Mucosa of stomach (tissue), 1 donor: ENCODE results near the gene OSBPL5.

Experiments used
- H3K27me3 ChIP-seq: one replicate; pipeline ENCODE4 v1.7.0; 2013; ENCODE audit warnings: mild to moderate bottlenecking, low read length; ENCODE audit not compliant: control insufficient read depth, insufficient read depth
- H3K36me3 ChIP-seq: one replicate; pipeline ENCODE4 v1.7.0; 2013; ENCODE audit warnings: low read length; ENCODE audit not compliant: control insufficient read depth, insufficient read depth
- H3K4me1 ChIP-seq: one replicate; pipeline ENCODE4 v1.7.0; 2013; ENCODE audit warnings: mild to moderate bottlenecking, low read length; ENCODE audit not compliant: control insufficient read depth, insufficient read depth
- H3K4me3 ChIP-seq: one replicate; pipeline ENCODE4 v1.7.0; 2013; ENCODE audit warnings: low read length
- H3K9ac ChIP-seq: one replicate; pipeline ENCODE4 v1.7.0; 2013; ENCODE audit warnings: mild to moderate bottlenecking, low read length, moderate library complexity
- H3K9me3 ChIP-seq: one replicate; pipeline ENCODE4 v1.7.0; 2013; ENCODE audit warnings: mild to moderate bottlenecking, low read length, moderate library complexity; ENCODE audit not compliant: control insufficient read depth
- donor health status: Pancreatic carcinoma.

OSBPL5 gene

GRCh38 chr11:3188496-3189195 is 23.5 kb upstream of the OSBPL5 start:
- H3K9ac ChIP-seq = no peak overlapping the region
- H3K4me3 ChIP-seq = no peak overlapping the region
- H3K36me3 ChIP-seq = no peaks in the 10 kb centered on the region
- no peaks in the 10 kb centered on the region for H3K9me3 ChIP-seq
- H3K4me1 ChIP-seq = no peaks in the 10 kb centered on the region
- H3K27me3 ChIP-seq = peaks cover 2% of the 10 kb centered on the region

DNA sequence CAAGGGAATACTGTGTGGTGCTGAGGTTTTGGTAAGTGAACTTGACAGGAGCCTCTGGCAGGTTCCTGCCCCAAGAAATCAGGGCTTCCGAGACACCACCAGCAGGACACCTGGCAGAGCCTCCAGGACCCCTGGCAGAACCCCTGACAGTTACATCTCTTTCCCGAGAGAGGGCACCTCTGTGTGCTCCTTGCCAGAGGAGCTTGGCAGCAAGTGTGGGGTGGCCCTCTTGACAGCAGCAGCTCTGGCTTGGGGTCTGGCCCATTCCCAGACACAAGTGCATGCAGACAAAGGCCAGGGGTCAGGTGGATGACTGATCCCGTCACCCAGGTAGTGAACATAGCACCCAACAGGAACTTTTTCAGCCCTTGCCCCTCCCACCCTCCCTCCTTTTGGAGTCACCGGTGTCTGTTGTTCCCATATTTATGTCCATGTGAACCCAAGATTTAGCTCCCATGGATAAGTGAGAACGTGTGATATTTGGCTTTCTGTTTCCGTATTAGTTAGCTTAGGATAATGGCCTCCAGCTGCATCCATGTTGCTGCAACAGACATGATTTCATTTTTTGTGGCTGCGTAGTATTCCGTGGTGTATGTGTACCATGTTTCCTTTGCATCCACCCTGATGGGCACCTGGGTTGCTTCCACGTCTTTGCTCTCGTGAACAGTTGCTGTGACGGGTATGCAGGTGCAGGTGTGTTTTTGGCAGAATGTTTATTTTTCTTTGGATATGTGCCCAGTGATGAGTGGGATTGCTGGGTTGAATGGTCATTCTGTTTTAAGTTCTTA is 21.2 kb upstream of the OSBPL5 start:
- Histone ChIP-seq H3K9me3 (no peaks in the 10 kb centered on the region), H3K9ac (no peak overlapping the region), H3K36me3 (no peaks in the 10 kb centered on the region), H3K4me3 (no peak overlapping the region), H3K4me1 (no peaks in the 10 kb centered on the region), H3K27me3 (no peaks in the 10 kb centered on the region)

DNA sequence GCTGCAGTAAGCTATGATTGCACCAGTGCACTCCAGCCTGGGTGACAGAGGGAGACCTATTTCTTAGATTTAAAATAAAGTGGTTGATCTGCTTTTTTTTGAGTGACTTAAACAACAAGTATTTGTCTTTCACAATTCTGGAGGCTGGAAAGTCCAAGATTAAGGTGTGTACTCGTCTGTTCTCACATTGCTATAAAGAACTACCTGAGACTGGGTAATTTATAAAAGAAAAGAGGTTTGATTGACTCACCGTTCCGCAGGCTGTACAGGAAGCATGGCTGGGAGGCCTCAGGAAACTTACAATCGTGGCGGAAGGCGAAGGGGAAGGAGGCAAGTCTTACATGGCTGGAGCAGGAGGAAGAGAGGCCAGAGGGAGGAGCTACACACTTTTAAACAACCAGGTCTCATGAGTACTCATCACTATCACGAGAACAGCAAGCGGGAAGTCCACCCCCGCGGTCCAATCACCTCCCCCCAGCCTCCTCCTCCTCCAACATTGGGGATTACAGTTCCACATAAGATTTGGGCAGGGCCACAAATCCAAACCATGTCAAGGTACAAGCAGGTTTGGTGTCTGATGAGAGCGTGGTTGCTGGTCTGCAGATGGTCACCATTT is 19.7 kb upstream of the OSBPL5 start:
- no peak overlapping the region for H3K9ac ChIP-seq
- no peaks in the 10 kb centered on the region for H3K27me3 ChIP-seq
- no peak overlapping the region for H3K4me3 ChIP-seq
- H3K9me3 ChIP-seq = no peaks in the 10 kb centered on the region
- H3K4me1 ChIP-seq = no peaks in the 10 kb centered on the region
- H3K36me3 ChIP-seq = no peaks in the 10 kb centered on the region

GRCh38 chr11:3183523-3183922 is 18.4 kb upstream of the OSBPL5 start:
- H3K4me1 ChIP-seq = no peaks in the 10 kb centered on the region
- H3K9ac ChIP-seq = no peak overlapping the region
- no peak overlapping the region for H3K4me3 ChIP-seq
- H3K9me3 ChIP-seq = no peaks in the 10 kb centered on the region
- H3K36me3 ChIP-seq = no peaks in the 10 kb centered on the region
- no peaks in the 10 kb centered on the region for H3K27me3 ChIP-seq

GRCh38 chr11:3182462-3182852 is 17.3 kb upstream of the OSBPL5 start:
- Histone ChIP-seq H3K36me3 (no peaks in the 10 kb centered on the region), H3K9ac (no peak overlapping the region), H3K9me3 (no peaks in the 10 kb centered on the region), H3K4me3 (no peak overlapping the region), H3K4me1 (no peaks in the 10 kb centered on the region), H3K27me3 (no peaks in the 10 kb centered on the region)

- Histone ChIP-seq H3K9me3 (no peaks in the 10 kb centered on the region), H3K9ac (no peak overlapping the region), H3K4me1 (no peaks in the 10 kb centered on the region), H3K4me3 (no peak overlapping the region), H3K27me3 (no peaks in the 10 kb centered on the region), H3K36me3 (no peaks in the 10 kb centered on the region)
Measured at GRCh38 chr11:3181725-3182461, 16.8 kb upstream of the OSBPL5 start.

GRCh38 chr11:3180869-3181268 is 15.8 kb upstream of the OSBPL5 start:
- no peak overlapping the region for H3K9ac ChIP-seq
- H3K4me3 ChIP-seq = no peak overlapping the region
- no peaks in the 10 kb centered on the region for H3K27me3 ChIP-seq
- no peaks in the 10 kb centered on the region for H3K9me3 ChIP-seq
- no peaks in the 10 kb centered on the region for H3K4me1 ChIP-seq
- H3K36me3 ChIP-seq = no peaks in the 10 kb centered on the region

DNA sequence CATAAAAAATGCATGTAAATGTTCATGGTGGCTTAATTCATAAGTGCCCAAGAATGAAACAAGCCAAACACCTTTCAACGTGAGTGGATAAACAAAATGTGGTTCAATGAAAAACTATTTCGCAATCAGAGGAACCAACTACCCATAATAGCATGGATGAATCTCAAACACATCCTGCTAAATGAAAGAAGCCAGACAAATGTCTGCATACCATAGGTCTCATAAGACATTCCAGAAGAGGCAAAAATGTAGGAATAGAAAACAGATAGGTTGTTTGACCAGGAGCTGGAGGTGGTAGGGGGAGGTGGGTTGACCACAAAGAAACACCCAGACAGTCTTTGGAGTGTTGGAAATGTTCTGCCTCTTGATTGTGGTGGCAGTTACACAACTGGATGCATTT is 13.2 kb upstream of the OSBPL5 start:
- H3K27me3 ChIP-seq = no peaks in the 10 kb centered on the region
- no peaks in the 10 kb centered on the region for H3K4me1 ChIP-seq
- H3K36me3 ChIP-seq = no peaks in the 10 kb centered on the region
- H3K9ac ChIP-seq = no peak overlapping the region
- H3K9me3 ChIP-seq = no peaks in the 10 kb centered on the region
- no peak overlapping the region for H3K4me3 ChIP-seq

DNA sequence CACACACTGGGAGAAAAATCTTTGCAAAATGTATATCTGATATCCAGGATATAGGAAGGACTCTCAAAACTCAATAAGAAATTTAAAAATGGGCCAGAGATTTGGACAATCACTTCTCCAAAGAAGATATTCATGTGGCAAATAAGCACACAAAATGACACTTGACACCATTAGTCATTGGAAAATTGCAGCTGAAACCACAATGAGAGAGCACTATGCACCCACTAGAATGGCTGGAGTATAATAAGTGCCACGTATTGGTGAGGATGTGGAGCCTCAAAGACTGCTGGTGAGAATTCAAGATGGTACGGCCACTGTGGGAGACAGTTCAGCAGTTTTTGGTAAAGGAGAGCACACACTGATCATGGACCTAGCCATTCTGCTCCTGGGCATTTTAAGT is 12.8 kb upstream of the OSBPL5 start:
- no peak overlapping the region for H3K4me3 ChIP-seq
- no peaks in the 10 kb centered on the region for H3K9me3 ChIP-seq
- no peaks in the 10 kb centered on the region for H3K36me3 ChIP-seq
- no peak overlapping the region for H3K9ac ChIP-seq
- no peaks in the 10 kb centered on the region for H3K4me1 ChIP-seq
- no peaks in the 10 kb centered on the region for H3K27me3 ChIP-seq

GRCh38 chr11:3176487-3176886 is 11.4 kb upstream of the OSBPL5 start:
- H3K27me3 ChIP-seq = no peaks in the 10 kb centered on the region
- no peaks in the 10 kb centered on the region for H3K9me3 ChIP-seq
- H3K4me1 ChIP-seq = no peaks in the 10 kb centered on the region
- no peak overlapping the region for H3K4me3 ChIP-seq
- H3K9ac ChIP-seq = no peak overlapping the region
- no peaks in the 10 kb centered on the region for H3K36me3 ChIP-seq

DNA sequence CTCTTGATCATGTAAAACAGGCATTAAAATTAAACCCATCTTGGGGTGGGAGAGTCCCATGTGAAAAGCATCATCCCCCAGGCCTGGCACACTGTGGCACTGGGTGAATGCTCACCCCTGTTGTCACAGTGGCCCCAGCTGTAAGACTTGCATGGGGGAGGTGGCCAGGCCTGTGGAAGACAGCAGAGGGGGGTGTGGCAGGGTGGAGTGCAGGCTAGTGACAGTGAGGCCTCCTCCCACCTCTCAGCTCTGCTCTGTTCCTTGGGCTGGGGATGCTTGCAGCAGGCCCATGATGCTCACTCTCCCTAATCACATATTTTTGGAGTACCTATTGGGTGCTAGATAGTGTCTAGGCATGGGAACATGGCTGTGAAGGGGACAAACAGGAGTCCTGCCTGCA is 10.1 kb upstream of the OSBPL5 start:
- Histone ChIP-seq H3K9ac (no peak overlapping the region), H3K27me3 (peaks cover 6% of the 10 kb centered on the region), H3K4me1 (peaks cover under 1% of the 10 kb centered on the region), H3K36me3 (no peaks in the 10 kb centered on the region), H3K9me3 (no peaks in the 10 kb centered on the region), H3K4me3 (no peak overlapping the region)

- Histone ChIP-seq H3K36me3 (no peaks in the 10 kb centered on the region), H3K9me3 (no peaks in the 10 kb centered on the region), H3K4me1 (peaks cover 8% of the 10 kb centered on the region), H3K4me3 (no peak overlapping the region), H3K9ac (no peak overlapping the region), H3K27me3 (peaks cover 14% of the 10 kb centered on the region)
Measured at GRCh38 chr11:3174387-3174786, 9.3 kb upstream of the OSBPL5 start.
